NT2/D1 (cell line): ENCODE measurements around the gene DIS3L2.

Source experiments
- SUZ12 ChIP-seq: IDR thresholded peaks from 2 replicates; pipeline ENCODE4 v1.6.1; 2011; ENCODE audit not compliant: insufficient read length, insufficient read depth; ENCODE audit errors: extremely low read depth
- YY1 ChIP-seq: IDR thresholded peaks from 2 replicates; pipeline ENCODE4 v1.6.1; 2011; ENCODE audit not compliant: insufficient read length, insufficient read depth
- ZNF274 ChIP-seq: IDR thresholded peaks from 2 replicates; pipeline ENCODE4 v1.6.1; 2011; ENCODE audit warnings: mild to moderate bottlenecking, low read depth, low read length

GRCh38 chr2:232196802-232197201 is 235.3 kb downstream of the DIS3L2 start:
- TF ChIP-seq YY1 (no peak), SUZ12 (no peak), ZNF274 (no peak)
